NCI-H2107 treated with DMSO at 0.1 percent for 48 hours (cell line): Measurements from ENCODE around the gene RYR3.

ENCODE experiments used
- DNase-seq: peaks from one replicate; lab custom pipeline; 2025; ENCODE audit not compliant: unreplicated experiment; lab: John Stamatoyannopoulos, UW

Gene RYR3

GRCh38 chr15:33693166-33693800 lies 382.5 kb downstream of the RYR3 start:
- no peak for DNase-seq

DNA sequence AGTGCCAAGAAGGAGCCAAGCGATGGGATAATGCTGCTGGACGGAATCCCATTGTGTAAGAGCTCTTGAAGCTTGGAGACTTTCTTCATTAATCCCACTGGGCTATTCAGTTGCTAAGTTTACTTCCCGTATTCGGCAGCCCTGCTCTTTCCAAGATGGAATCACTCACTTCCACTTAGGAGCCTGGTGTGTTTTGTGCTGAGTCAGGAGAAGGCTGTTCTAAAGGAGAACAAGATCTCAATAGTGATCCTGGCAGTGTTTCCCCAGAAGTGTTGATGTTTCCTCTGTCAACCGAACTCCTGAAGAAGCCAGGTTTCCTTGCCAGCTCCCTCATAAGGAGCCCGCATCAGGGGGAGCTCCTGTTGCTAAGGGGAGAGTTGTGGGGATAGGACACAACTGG lies 387.4 kb downstream of the RYR3 start:
- no peak for DNase-seq

GRCh38 chr15:33699145-33699544 lies 388.4 kb downstream of the RYR3 start:
- no peak for DNase-seq

DNA sequence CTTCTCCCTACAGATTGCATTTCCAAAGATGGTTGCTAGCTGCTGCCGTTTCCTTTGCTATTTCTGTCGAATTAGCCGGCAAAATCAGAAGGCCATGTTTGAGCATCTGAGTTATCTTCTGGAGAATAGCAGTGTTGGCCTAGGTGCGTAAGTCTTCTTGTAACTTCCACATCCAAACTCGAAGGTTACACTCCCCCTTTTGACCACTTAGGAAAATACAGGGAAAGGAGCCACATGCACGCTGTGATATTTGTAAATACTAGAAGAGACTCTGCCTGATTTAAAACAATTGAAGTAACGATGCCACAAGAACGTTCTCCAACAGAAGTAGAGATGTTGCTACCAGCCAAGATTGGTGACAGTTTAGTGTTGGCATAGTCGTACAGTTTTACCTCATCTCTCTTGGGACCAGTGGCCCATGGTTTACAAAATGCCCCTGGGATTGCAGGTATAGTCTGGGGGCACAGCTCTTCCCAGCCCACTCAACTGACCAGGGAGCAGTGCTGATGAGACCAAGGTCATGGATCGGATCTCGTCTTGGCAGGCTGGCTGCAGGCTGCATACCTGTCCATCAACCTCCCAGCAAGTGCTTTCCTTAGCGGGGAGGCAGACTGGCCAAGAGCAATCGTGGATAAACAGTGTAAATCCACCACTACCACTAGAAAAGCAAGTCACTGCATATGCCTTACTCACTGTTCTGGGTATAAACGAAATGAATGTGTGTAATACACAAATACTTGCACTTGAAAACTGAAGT lies 389.1 kb downstream of the RYR3 start:
- no peak for DNase-seq

- DNase-seq, result peak; percentile 17
Observed at GRCh38 chr15:33700695-33701303, 390.0 kb downstream of the RYR3 start.

GRCh38 chr15:33701304-33701696 lies 390.5 kb downstream of the RYR3 start:
- no peak for DNase-seq

- no peak for DNase-seq
Observed at GRCh38 chr15:33706173-33706572, 395.4 kb downstream of the RYR3 start.

- no peak for DNase-seq
Observed at GRCh38 chr15:33710748-33711147, 400.0 kb downstream of the RYR3 start.

DNA sequence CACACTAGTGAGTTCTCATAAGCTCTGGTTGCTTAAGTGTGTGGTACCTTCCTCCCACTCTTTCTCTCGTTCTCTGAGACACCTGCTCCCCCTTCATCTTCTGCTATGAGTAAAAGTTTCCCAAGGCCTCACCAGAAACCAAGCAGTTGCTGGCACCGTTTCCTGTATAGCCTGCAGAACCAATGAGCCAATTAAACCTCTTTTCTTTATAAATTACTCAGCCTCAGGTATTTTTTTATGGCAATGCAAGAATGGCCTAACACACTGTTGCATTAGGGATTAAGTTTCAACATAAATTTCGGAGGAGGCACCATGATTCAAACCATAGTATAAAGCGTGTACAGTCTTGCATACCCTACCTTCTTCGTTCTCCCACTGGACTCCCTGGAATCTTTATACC lies 405.3 kb downstream of the RYR3 start:
- no peak for DNase-seq

GRCh38 chr15:33720952-33721351 lies 410.2 kb downstream of the RYR3 start:
- no peak for DNase-seq

DNA sequence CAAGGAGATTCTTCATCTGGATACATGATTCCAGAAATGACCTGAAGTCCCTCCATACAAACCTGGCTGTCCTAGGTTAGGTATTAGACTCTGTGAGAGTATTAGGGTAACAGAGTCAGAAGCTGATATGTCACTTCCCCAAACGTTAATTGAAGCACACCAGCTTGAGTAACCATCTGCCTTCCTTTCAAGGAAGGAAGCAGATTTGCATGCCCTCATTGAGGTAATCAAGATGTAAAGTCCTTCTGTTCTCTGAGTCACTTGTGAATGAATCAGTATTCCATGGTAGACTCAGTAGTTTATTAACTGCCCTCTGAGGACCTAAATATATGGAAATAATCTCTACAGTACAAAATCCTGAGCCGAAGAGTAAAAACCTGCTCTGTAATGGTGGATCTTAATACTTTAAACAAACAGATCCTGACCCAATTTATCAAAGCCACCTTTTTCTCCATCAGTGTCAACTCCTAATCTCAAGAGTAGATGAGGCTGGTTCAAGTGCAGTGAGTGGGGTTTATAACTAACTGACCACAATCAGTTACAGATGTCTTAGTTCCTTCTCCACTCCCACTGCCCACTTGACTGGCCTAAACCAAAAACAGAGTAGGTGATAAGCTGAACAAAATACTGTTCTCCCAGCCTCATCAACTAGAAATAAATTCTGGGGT lies 411.4 kb downstream of the RYR3 start:
- DNase-seq, result no peak

GRCh38 chr15:33722673-33723015 lies 411.9 kb downstream of the RYR3 start:
- DNase-seq, result no peak

DNA sequence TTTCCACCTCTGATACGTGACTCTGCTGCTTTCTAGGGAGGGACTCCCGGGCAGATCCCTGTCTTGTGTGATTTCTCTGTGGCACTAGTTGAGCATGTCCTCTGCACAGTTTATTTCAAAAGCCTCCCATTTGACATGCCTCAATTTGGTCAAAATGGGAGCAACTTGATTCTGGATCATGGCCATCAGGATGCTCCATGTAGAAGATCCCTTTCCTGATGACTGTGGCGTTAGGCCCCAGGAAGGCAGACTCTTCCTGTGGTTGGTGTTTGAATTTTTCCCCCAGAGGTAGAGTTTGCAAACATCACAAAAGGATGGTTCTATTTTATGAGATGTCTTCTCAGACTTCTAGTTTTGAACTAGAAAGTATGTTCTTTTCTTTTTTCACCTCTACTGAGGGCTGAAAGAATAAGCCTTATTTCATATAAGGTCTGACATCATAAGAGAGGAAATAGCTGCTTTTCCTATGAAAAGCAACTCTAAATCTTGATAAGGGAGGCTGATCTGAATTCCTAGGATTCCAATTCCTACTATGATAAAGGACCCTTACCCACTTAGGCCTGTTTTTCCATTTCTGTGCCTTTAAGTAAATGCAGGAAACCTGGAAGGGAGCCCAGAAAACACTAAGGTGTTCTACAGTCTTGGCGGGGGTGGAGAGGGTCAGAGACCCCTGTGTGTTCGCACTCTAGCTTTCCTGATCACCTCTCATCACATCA lies 413.7 kb downstream of the RYR3 start:
- no peak for DNase-seq

DNA sequence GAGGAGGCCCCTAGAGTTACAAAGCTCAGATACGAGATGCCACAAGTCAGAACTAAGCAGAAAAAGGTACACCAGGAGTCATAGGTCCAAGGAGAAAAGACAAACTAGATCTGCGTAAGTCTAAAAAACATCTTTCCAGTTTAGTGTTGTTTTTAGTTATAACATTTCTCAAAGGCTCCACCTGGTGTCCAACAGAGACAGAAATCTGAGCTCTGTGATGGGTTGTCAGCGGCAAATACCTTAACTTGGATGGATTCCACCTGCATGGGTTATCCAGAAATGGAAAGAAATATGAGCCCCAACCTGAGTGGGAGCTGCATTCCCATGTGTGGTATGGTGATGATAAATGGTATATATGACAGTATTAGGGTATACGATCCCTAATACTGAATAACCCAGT lies 418.9 kb downstream of the RYR3 start:
- DNase-seq, result peak; percentile 1

DNA sequence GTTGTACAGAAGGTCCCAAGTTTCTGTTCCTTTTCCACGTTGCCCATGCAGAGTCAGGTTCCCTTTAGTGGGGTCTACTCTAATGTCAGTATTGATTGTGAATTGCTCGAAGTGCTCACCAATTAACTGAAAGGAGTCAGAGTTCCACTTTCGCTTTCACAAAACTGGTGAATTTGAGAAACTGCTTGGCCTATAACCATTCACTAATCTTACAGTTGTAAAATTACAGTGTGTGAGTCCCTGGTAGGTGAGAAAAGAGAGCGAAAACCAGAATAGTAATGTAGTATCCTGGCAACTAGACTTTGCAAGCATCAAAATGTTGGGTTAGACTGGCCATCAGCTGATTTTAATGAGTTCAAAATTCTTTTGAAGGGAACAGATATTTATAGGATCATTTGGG lies 420.0 kb downstream of the RYR3 start:
- DNase-seq, result no peak

DNA sequence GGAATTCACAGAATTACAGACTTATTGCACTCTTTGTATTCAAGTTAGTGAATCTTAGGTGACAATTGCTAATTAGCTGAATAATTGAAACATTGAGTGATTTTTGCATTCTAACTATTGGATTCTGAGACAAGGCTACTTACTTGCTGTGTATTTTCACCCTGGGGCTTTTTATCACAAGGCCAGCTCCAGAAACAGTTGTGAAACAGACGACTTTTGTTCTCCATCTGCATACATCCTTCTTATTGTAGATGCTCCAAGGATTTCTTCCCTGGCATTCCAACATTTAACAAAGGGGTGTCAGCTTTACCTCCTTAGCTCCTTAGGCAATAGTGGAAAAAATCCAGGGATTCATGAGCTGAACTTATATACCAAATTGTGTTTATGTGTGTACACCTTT lies 424.4 kb downstream of the RYR3 start:
- DNase-seq, result no peak

GRCh38 chr15:33735637-33736247 lies 425.0 kb downstream of the RYR3 start:
- DNase-seq, result peak; percentile 6

GRCh38 chr15:33737687-33738601 lies 427.2 kb downstream of the RYR3 start:
- peak; percentile 13 for DNase-seq

DNA sequence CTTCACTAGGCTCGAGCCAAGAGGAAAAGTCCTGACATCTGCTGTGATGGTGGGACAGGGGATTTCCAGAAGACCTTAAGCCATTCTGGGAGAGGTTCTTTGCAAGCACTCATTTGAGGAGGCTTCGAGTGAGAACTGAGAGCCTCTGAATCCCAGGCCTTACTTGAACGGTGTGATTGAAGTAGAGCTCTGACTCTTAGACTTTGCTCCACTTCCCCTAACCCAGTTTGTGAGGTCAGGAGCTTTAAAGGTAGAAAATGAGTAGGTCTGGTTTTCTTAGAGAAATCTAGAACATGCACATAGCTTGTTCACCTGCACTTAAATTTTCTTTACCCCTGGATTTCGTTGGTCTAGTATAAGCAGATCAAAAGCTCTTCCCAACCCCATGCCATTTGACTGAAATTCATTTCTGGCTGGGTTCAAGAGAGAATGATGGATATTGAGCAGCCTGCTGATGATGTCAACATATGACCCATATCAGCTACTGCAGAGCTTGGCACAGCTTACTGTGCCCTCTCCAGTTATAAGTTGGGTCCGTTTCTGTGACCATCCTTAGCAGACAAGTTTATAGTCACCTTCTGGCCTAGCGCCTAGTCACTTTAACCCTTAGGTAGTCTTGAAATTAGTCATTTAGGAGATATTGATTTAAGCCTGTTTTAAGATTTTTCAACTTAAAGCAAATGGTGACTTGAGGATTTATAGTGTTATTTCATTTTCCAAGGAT lies 428.3 kb downstream of the RYR3 start:
- no peak for DNase-seq
